Liver (tissue), 9 donors: Measurements from ENCODE around the gene SEMG2. TPM values are rescaled to one million over a fixed set of nuclear protein-coding genes. Genes with fewer than 3 reads are reported as not detected.

Experiments
- DNase-seq: peaks from one replicate; pipeline ENCODE4 v3.0.0-alpha.2; 2017; ENCODE audit warnings: low spot score
- H3K27ac ChIP-seq, 2 donors: one replicate each; pipeline ENCODE4 v1.7.0; 2013; ENCODE audit warnings: inconsistent platforms in 2 of 2, low read length in 2 of 2, control low read depth in 1 of 2, low read depth in 1 of 2, mild to moderate bottlenecking in 1 of 2
- H3K27me3 ChIP-seq, 4 donors: one replicate each; pipeline versions ENCODE4 v1.6.1 to v1.7.0; 2013; ENCODE audit warnings: low read length in 3 of 4, inconsistent platforms in 1 of 4, mild to moderate bottlenecking in 1 of 4, moderate library complexity in 1 of 4; ENCODE audit not compliant: control insufficient read depth in 4 of 4, insufficient read depth in 4 of 4
- H3K36me3 ChIP-seq, 4 donors: one replicate each; pipeline versions ENCODE4 v1.6.1 to v1.7.0; 2013; ENCODE audit warnings: low read length in 3 of 4, mild to moderate bottlenecking in 3 of 4, low read depth in 1 of 4, moderate library complexity in 1 of 4; ENCODE audit not compliant: control insufficient read depth in 4 of 4, insufficient read depth in 3 of 4
- H3K4me1 ChIP-seq, 4 donors: one replicate each; pipeline versions ENCODE4 v1.6.1 to v1.7.0; 2013; ENCODE audit warnings: low read length in 3 of 4, mild to moderate bottlenecking in 3 of 4, moderate library complexity in 1 of 4; ENCODE audit not compliant: control insufficient read depth in 4 of 4, insufficient read depth in 4 of 4
- H3K4me3 ChIP-seq, 3 donors: one replicate each; pipeline versions ENCODE4 v1.6.1 to v1.7.0; 2013; ENCODE audit warnings: low read length in 3 of 3, control low read depth in 1 of 3, low read depth in 1 of 3, mild to moderate bottlenecking in 1 of 3
- H3K9ac ChIP-seq, 2 donors: one replicate each; pipeline ENCODE4 v1.7.0; 2013; ENCODE audit warnings: low read length in 2 of 2, mild to moderate bottlenecking in 2 of 2, moderate library complexity in 2 of 2, control low read depth in 1 of 2, low read depth in 1 of 2
- H3K9me3 ChIP-seq, 4 donors: one replicate each; pipeline versions ENCODE4 v1.6.1 to v1.7.0; 2013; ENCODE audit warnings: low read length in 3 of 4; ENCODE audit not compliant: control insufficient read depth in 4 of 4
- ATF3 ChIP-seq: IDR thresholded peaks from 2 replicates; pipeline ENCODE4 v1.6.1; 2016; ENCODE audit warnings: antibody characterized with exemption
- FOXA1 ChIP-seq: IDR thresholded peaks from 2 replicates; pipeline ENCODE4 v1.6.1; 2016; ENCODE audit warnings: antibody characterized with exemption
- FOXA2 ChIP-seq: IDR thresholded peaks from 2 replicates; pipeline ENCODE4 v1.6.1; 2016; ENCODE audit warnings: antibody characterized with exemption
- GABPA ChIP-seq, 2 donors: IDR thresholded peaks in 1 of 2; conservative IDR thresholded peaks in 1 of 2; 2 replicates each; pipeline ENCODE4 v1.6.1; 2016; ENCODE audit warnings: antibody characterized with exemption in 2 of 2, mild to moderate bottlenecking in 1 of 2, moderate library complexity in 1 of 2
- HNF4G ChIP-seq: IDR thresholded peaks from 2 replicates; pipeline ENCODE4 v1.6.1; 2016; ENCODE audit warnings: antibody characterized with exemption
- JUND ChIP-seq, 2 donors: IDR thresholded peaks; 2 replicates each; pipeline ENCODE4 v1.6.1; 2016; ENCODE audit warnings: antibody characterized with exemption in 2 of 2
- MAX ChIP-seq: IDR thresholded peaks from 2 replicates; pipeline ENCODE4 v1.6.1; 2016; ENCODE audit warnings: antibody characterized with exemption
- NR2F2 ChIP-seq: IDR thresholded peaks from 2 replicates; pipeline ENCODE4 v1.6.1; 2016; ENCODE audit warnings: antibody characterized with exemption
- RAD21 ChIP-seq, 2 donors: IDR thresholded peaks; 2 replicates each; pipeline ENCODE4 v1.6.1; 2016; ENCODE audit warnings: antibody characterized with exemption in 2 of 2, mild to moderate bottlenecking in 2 of 2
- RXRA ChIP-seq, 2 donors: IDR thresholded peaks; 2 replicates each; pipeline ENCODE4 v1.6.1; 2017 to 2018; ENCODE audit warnings: antibody characterized with exemption in 2 of 2, mild to moderate bottlenecking in 1 of 2
- SP1 ChIP-seq: IDR thresholded peaks from 2 replicates; pipeline ENCODE4 v1.6.1; 2018; ENCODE audit warnings: antibody characterized with exemption, mild to moderate bottlenecking
- TAF1 ChIP-seq: conservative IDR thresholded peaks from 2 replicates; pipeline ENCODE4 v1.6.1; 2016; ENCODE audit warnings: antibody characterized with exemption, mild to moderate bottlenecking
- WGBS: extraction: QIAGEN DNeasy Blood & Tissue Kit; methylation state at CpG from one replicate; pipeline ENCODE4 v1.1.7; 2013; 5-methylcytosine and 5-hydroxymethylcytosine counted together
- polyA plus RNA-seq, 2 donors: library from polyadenylated mRNA; stranded (reverse) in 1 of 2; unstranded in 1 of 2; fragments of 200-250 nt in 1 of 2; fragments of >200 nt in 1 of 2; fragmentation: Nextera tagmentation in 1 of 2; extraction: Ambion mirVana in 1 of 2; gene quantifications; one replicate each; pipeline versions ENCODE4 v1.2.1 to v1.2.3, GENCODE V29; 2013 to 2015
- total RNA-seq, 2 donors: library from RNA; depleted of rRNA; stranded (reverse); fragments of >200 nt; gene quantifications; one replicate each; pipeline ENCODE4 v1.2.3, GENCODE V29; 2014
- donor health status: healthy.
- donor health status: healthy.
- donor health status: healthy.
- donor health status: healthy.
- donor health status: healthy.

The SEMG2 gene
- total and polyA plus RNA-seq, 4 donors = not detected

- no peaks in the 10 kb centered on the region for H3K4me1 ChIP-seq
- 87% methylated on average over 3 of the region's 3 CpGs for WGBS
- H3K9ac ChIP-seq = no peak overlapping the region
- no peaks in the 10 kb centered on the region for H3K36me3 ChIP-seq
- DNase-seq = no peak
- no peaks in the 10 kb centered on the region for H3K27me3 ChIP-seq
- H3K9me3 ChIP-seq = no peaks in the 10 kb centered on the region
- H3K27ac ChIP-seq = no peak overlapping the region
- H3K4me3 ChIP-seq = no peak overlapping the region
- no peak for TF ChIP-seq SP1
- no peak for TF ChIP-seq FOXA1
- TF ChIP-seq NR2F2 = no peak
- TF ChIP-seq RAD21 (IDR thresholded peaks at IDR 0.05) = no peak
- no peak for TF ChIP-seq RXRA (IDR thresholded peaks at IDR 0.05)
- no peak for TF ChIP-seq HNF4G
Observed at GRCh38 chr20:45189067-45189609, 32.0 kb upstream of the SEMG2 start.

- TF ChIP-seq ATF3 (no peak), SP1 (no peak), TAF1 (no peak)
- H3K4me1 ChIP-seq = no peaks in the 10 kb centered on the region
- DNase-seq = no peak
- no peak overlapping the region for H3K9ac ChIP-seq
- no peaks in the 10 kb centered on the region for H3K9me3 ChIP-seq
- H3K27me3 ChIP-seq = no peaks in the 10 kb centered on the region
- no peaks in the 10 kb centered on the region for H3K36me3 ChIP-seq
- no peak overlapping the region for H3K4me3 ChIP-seq
- no peak overlapping the region for H3K27ac ChIP-seq
- 84% methylated on average over 3 of the region's 3 CpGs for WGBS
Observed at GRCh38 chr20:45189861-45190260, 31.3 kb upstream of the SEMG2 start.

GRCh38 chr20:45191926-45192325, 29.2 kb upstream of the SEMG2 start:
- no peaks in the 10 kb centered on the region for H3K4me1 ChIP-seq
- H3K27me3 ChIP-seq = no peaks in the 10 kb centered on the region
- WGBS = 89% methylated on average over 3 of the region's 3 CpGs
- no peaks in the 10 kb centered on the region for H3K9me3 ChIP-seq
- H3K27ac ChIP-seq = no peak overlapping the region
- H3K4me3 ChIP-seq = no peak overlapping the region
- no peaks in the 10 kb centered on the region for H3K36me3 ChIP-seq
- no peak overlapping the region for H3K9ac ChIP-seq
- no peak for DNase-seq
- TF ChIP-seq RAD21 (IDR thresholded peaks at IDR 0.05) = no peak
- no peak for TF ChIP-seq JUND (IDR thresholded peaks at IDR 0.05)
- TF ChIP-seq SP1 = no peak
- TF ChIP-seq TAF1 = no peak
- TF ChIP-seq FOXA2 = no peak

- Histone ChIP-seq H3K36me3 (no peaks in the 10 kb centered on the region), H3K9ac (no peak overlapping the region), H3K27me3 (no peaks in the 10 kb centered on the region), H3K4me3 (no peak overlapping the region), H3K27ac (no peak overlapping the region), H3K9me3 (no peaks in the 10 kb centered on the region), H3K4me1 (no peaks in the 10 kb centered on the region)
- DNase-seq = no peak
- 86% methylated on average over 2 of the region's 2 CpGs for WGBS
- TF ChIP-seq RXRA (IDR thresholded peaks at IDR 0.05) = no peak
- TF ChIP-seq HNF4G = no peak
- TF ChIP-seq GABPA (IDR thresholded peaks at IDR 0.05 in 1 of 2, conservative IDR thresholded peaks at IDR 0.05 in 1 of 2) = no peak
- TF ChIP-seq FOXA1 = no peak
- TF ChIP-seq MAX = no peak
- no peak for TF ChIP-seq SP1
Observed at GRCh38 chr20:45193331-45193730, 27.8 kb upstream of the SEMG2 start.
